NB4 (cell line): ENCODE results near the gene CCDC169.

Source experiments
- DNase-seq: peaks from one replicate; pipeline ENCODE4 v3.0.0; 2010; ENCODE audit warnings: low read depth
- H3K4me3 ChIP-seq: one replicate; pipeline ENCODE4 v1.5.1; 2011; ENCODE audit warnings: mild to moderate bottlenecking, low read depth, low read length, moderate library complexity
- CTCF ChIP-seq: IDR thresholded peaks from one replicate; pipeline ENCODE4 v1.5.1; 2012; ENCODE audit warnings: low read depth, low read length
- MAX ChIP-seq: IDR thresholded peaks from 2 replicates; pipeline ENCODE4 v1.6.1; 2011; ENCODE audit warnings: low read depth, low read length
- MYC ChIP-seq: IDR thresholded peaks from 2 replicates; pipeline ENCODE4 v1.6.1; 2011; ENCODE audit warnings: low read depth, low read length
- POLR2A ChIP-seq: IDR thresholded peaks from 2 replicates; pipeline ENCODE4 v1.6.1; 2011; ENCODE audit warnings: mild to moderate bottlenecking; ENCODE audit not compliant: insufficient read length; ENCODE audit errors: extremely low read depth

The CCDC169 gene

GRCh38 chr13:36261976-36262375 is 35.6 kb downstream of the CCDC169 start:
- no peak for TF ChIP-seq MYC
- no peak for TF ChIP-seq POLR2A
- no peak for TF ChIP-seq MAX
- TF ChIP-seq CTCF = no peak
- no peak overlapping the region for H3K4me3 ChIP-seq
- DNase-seq = no peak

DNA sequence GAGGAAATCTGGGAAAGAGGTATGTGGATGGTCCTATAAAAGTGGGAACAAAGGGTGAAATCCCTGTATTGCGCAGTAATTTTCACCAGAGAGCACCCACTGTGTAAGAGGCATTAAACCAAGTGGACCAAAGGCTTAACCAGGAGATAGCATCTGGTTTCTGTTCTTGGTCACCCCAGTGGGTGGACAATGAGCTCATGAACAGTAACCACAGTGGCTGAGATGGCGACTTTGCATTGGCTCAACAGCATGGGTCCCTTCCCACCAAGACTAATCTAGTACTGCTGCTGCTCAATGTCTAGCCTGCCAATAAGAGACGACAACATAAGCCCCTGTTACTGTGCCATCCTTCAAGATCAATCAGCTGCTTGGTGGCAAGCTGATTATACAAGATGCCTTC is 36.6 kb downstream of the CCDC169 start:
- DNase-seq = no peak
- no peak overlapping the region for H3K4me3 ChIP-seq
- TF ChIP-seq MYC = no peak
- no peak for TF ChIP-seq MAX
- no peak for TF ChIP-seq CTCF
- no peak for TF ChIP-seq POLR2A

- no peak for DNase-seq
- no peak overlapping the region for H3K4me3 ChIP-seq
- no peak for TF ChIP-seq CTCF
- TF ChIP-seq MYC = no peak
- TF ChIP-seq POLR2A = no peak
- no peak for TF ChIP-seq MAX
Measured at GRCh38 chr13:36259361-36260137, 38.1 kb downstream of the CCDC169 start.

- H3K4me3 ChIP-seq = no peak overlapping the region
- no peak for TF ChIP-seq CTCF
- TF ChIP-seq MYC = no peak
- no peak for TF ChIP-seq POLR2A
- no peak for DNase-seq
Measured at GRCh38 chr13:36258831-36259230, 38.8 kb downstream of the CCDC169 start.

GRCh38 chr13:36251526-36251925 is 46.1 kb downstream of the CCDC169 start:
- peak; percentile 33 for DNase-seq

More at GRCh38 chr13:36251526-36251925, 46.1 kb downstream of the CCDC169 start:
- no peak overlapping the region for H3K4me3 ChIP-seq
- TF ChIP-seq MYC (no peak), CTCF (no peak), POLR2A (no peak), MAX (no peak)
